IMR-90 (cell line): ENCODE data around the gene TVP23C. TPM values are rescaled to one million over a fixed set of nuclear protein-coding genes. Genes with fewer than 3 reads are reported as not detected.

Experiments used
- ATAC-seq: fragments of 200-7000 bp; cut with Tn5 transposase; 2 replicates; pipeline ENCODE4 v1.9.1; 2020; ENCODE audit warnings: low read depth, mild to moderate bottlenecking, moderate library complexity
- BruUV-seq: library from RNA; stranded (reverse); fragments of 400-500 nt; replicated peaks from 2 replicates; lab custom pipeline; 2021; lab: Mats Ljungman, UMichigan
- CTCF ChIA-PET: fragments of 300-600 bp; formaldehyde crosslinking; extraction: SDS; loops from one replicate; lab custom pipeline; 2021; ENCODE audit warnings: antibody characterized with exemption; lab: Yijun Ruan, JAX
- POLR2A ChIA-PET: fragments of 300-600 bp; sonication (Branson Sonifier 250); formaldehyde crosslinking; loops from one replicate; lab custom pipeline; 2022; ENCODE audit warnings: antibody characterized with exemption; ENCODE audit not compliant: unreplicated experiment; lab: Charles Lee
- DNase-seq: peaks from one replicate; pipeline ENCODE4 v3.0.0; 2013
- H2AFZ ChIP-seq: replicated peaks from 2 replicates; pipeline ENCODE3; 2013; ENCODE audit warnings: low read length, mild to moderate bottlenecking; ENCODE audit not compliant: poor library complexity
- H2AK5ac ChIP-seq: 2 replicates; pipeline ENCODE4 v1.6.1; 2013; ENCODE audit warnings: low read depth, low read length, inconsistent platforms
- H2AK9ac ChIP-seq: replicated peaks from 2 replicates; pipeline ENCODE3; 2013; ENCODE audit warnings: mild to moderate bottlenecking, low read depth, low read length, moderate library complexity; ENCODE audit not compliant: poor library complexity
- H2BK120ac ChIP-seq: 2 replicates; pipeline ENCODE4 v1.6.1; 2013; ENCODE audit warnings: low read depth, low read length, inconsistent platforms
- H2BK15ac ChIP-seq: 3 replicates; pipeline ENCODE4 v1.6.1; 2013; ENCODE audit warnings: low read depth, low read length, inconsistent platforms
- H2BK20ac ChIP-seq: 2 replicates; pipeline ENCODE4 v1.6.1; 2013; ENCODE audit warnings: low read depth, mild to moderate bottlenecking, inconsistent platforms, low read length, moderate library complexity
- H2BK5ac ChIP-seq: 2 replicates; pipeline ENCODE4 v1.6.1; 2013; ENCODE audit warnings: mild to moderate bottlenecking, low read depth, low read length, inconsistent platforms; ENCODE audit not compliant: poor library complexity, severe bottlenecking
- H3K14ac ChIP-seq: replicated peaks from 2 replicates; pipeline ENCODE4 v1.6.1; 2013; ENCODE audit warnings: low read depth, low read length, inconsistent platforms
- H3K18ac ChIP-seq: 2 replicates; pipeline ENCODE4 v1.6.1; 2013; ENCODE audit warnings: low read depth, low read length, control low read depth
- H3K23ac ChIP-seq: 2 replicates; pipeline ENCODE4 v1.6.1; 2013; ENCODE audit warnings: low read depth, low read length, inconsistent platforms
- H3K27ac ChIP-seq: 2 replicates; pipeline ENCODE4 v1.5.1; 2013; ENCODE audit warnings: mild to moderate bottlenecking, control low read depth, low read length; ENCODE audit not compliant: insufficient read depth
- H3K27me3 ChIP-seq: 2 replicates; pipeline ENCODE4 v1.6.1; 2013; ENCODE audit warnings: low read length; ENCODE audit not compliant: control insufficient read depth, insufficient read depth
- H3K36me3 ChIP-seq: 2 replicates; pipeline ENCODE4 v1.6.1; 2013; ENCODE audit warnings: low read length, mixed read lengths; ENCODE audit not compliant: control insufficient read depth, insufficient read depth
- H3K4ac ChIP-seq: 2 replicates; pipeline ENCODE4 v1.6.1; 2013; ENCODE audit warnings: low read depth, low read length, inconsistent platforms
- H3K4me1 ChIP-seq: 2 replicates; pipeline ENCODE4 v1.6.1; 2013; ENCODE audit warnings: low read length, mixed read lengths; ENCODE audit not compliant: control insufficient read depth, insufficient read depth
- H3K4me2 ChIP-seq: 2 replicates; pipeline ENCODE4 v1.6.1; 2013; ENCODE audit warnings: low read depth, mild to moderate bottlenecking, control low read depth, low read length, moderate library complexity
- H3K4me3 ChIP-seq: 2 replicates; pipeline ENCODE4 v1.5.1; 2013; ENCODE audit warnings: low read depth, mild to moderate bottlenecking, control low read depth, low read length, moderate library complexity; ENCODE audit not compliant: insufficient read depth
- H3K56ac ChIP-seq: 2 replicates; pipeline ENCODE4 v1.6.1; 2013; ENCODE audit warnings: low read length, inconsistent platforms; ENCODE audit not compliant: insufficient read depth; ENCODE audit errors: extremely low read depth
- H3K79me1 ChIP-seq, 2 experiments: 2 replicates each; pipeline ENCODE4 v1.6.1; 2013; ENCODE audit warnings: low read length in 2 of 2, inconsistent platforms in 1 of 2, low read depth in 1 of 2
- H3K9ac ChIP-seq: 2 replicates; pipeline ENCODE4 v1.6.1; 2013; ENCODE audit warnings: low read depth, low read length, control low read depth
- H3K9me1 ChIP-seq: 2 replicates; pipeline ENCODE4 v1.6.1; 2013; ENCODE audit warnings: low read length, inconsistent platforms; ENCODE audit not compliant: insufficient read depth
- H3K9me3 ChIP-seq: 2 replicates; pipeline ENCODE4 v1.6.1; 2013; ENCODE audit warnings: low read length; ENCODE audit not compliant: control insufficient read depth, insufficient read depth
- H4K20me1 ChIP-seq: 2 replicates; pipeline ENCODE4 v1.6.1; 2013; ENCODE audit warnings: low read length, inconsistent platforms; ENCODE audit not compliant: insufficient read depth
- H4K5ac ChIP-seq: 2 replicates; pipeline ENCODE4 v1.6.1; 2013; ENCODE audit warnings: mild to moderate bottlenecking, low read depth, low read length, control low read depth
- H4K8ac ChIP-seq, 2 experiments: 2 replicates each; pipeline ENCODE4 v1.6.1; 2013; ENCODE audit warnings: low read depth in 2 of 2, low read length in 2 of 2, control low read depth in 1 of 2, inconsistent platforms in 1 of 2
- H4K91ac ChIP-seq: 2 replicates; pipeline ENCODE4 v1.6.1; 2013; ENCODE audit warnings: low read depth, low read length, inconsistent platforms; ENCODE audit not compliant: insufficient read depth
- CHD1 ChIP-seq: IDR thresholded peaks from 2 replicates; pipeline ENCODE4 v1.6.1; 2012; ENCODE audit warnings: low read depth, low read length, improper control_type of control experiment
- RAD21 ChIP-seq: IDR thresholded peaks from 2 replicates; pipeline ENCODE4 v1.6.1; 2012; ENCODE audit warnings: low read length, improper control_type of control experiment
- SMC3 ChIP-seq: fragments of 150-350 bp; IDR thresholded peaks from 2 replicates; pipeline ENCODE4 v1.6.1; 2016; ENCODE audit warnings: low read depth, mild to moderate bottlenecking, antibody characterized with exemption, low read length, moderate library complexity
- WGBS, 2 experiments: methylation state at CpG; one replicate each; pipeline versions ENCODE4 v1.1.5 to v1.1.7; 2013; ENCODE audit warnings: missing lambda C conversion rate in 2 of 2; ENCODE audit not compliant: insufficient read length in 1 of 2; ENCODE audit errors: extremely low coverage in 2 of 2; 5-methylcytosine and 5-hydroxymethylcytosine counted together
- dilution Hi-C: fragments of 300-500 bp; cut with HindIII; formaldehyde crosslinking; loops from one replicate; pipeline ENCODE4 v1.14.3; 2018; ENCODE audit warnings: low sequenced_read_pairs; ENCODE audit not compliant: unreplicated experiment
- in situ Hi-C: fragments of 300-500 bp; cut with MboI; formaldehyde crosslinking; loops from 3 replicates; pipeline ENCODE4 v1.14.3; 2019; ENCODE audit warnings: low sequenced_read_pairs, inconsistent platforms, mixed read lengths
- intact Hi-C: fragments of 100-400 bp; cut with micrococcal nuclease; formaldehyde crosslinking; loops from 2 replicates; pipeline ENCODE4 v1.10.0; 2022
- polyA plus RNA-seq, 3 experiments: library from polyadenylated mRNA; depleted of rRNA; stranded (reverse); fragments of >200 nt; gene quantifications; 2 replicates each; pipeline ENCODE4 v1.2.3, GENCODE V29; 2012; ENCODE audit warnings: low replicate concordance in 1 of 3
- total RNA-seq: library from RNA; depleted of rRNA; stranded (reverse); fragments of >200 nt; gene quantifications from 2 replicates; pipeline ENCODE4 v1.2.3, GENCODE V29; 2012

TVP23C gene
- total and polyA plus RNA-seq, 2 of the 4 experiments (the other 2 are of a cell fraction): 7.5 to 12.0 TPM

DNA sequence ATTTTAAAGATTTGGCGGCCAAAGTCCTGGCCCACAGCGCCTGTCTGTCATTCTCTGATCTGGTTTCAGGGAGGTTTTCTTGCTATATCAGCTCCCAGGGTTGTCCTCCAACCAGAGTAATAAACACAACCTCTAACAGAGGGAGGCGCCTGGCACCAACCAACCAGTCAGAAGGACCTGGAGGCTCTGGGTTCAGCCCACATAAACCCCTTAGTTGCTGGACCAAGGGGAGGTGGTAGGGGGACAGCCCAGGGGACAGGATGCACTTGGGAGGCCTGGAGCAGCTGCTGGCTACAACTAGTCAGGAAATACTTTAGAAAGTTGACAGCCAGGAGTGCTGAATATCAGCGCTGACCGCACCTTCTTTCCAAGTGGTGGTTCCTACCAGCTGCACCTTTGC lies 54.2 kb downstream of the TVP23C start:
- peaks cover 7% of the 10 kb centered on the region; the same call in 1 of the 2 replicates for H4K20me1 ChIP-seq
- TF ChIP-seq RAD21 (no peak), SMC3 (no peak), CHD1 (no peak)
- no peak overlapping the region for H2AFZ ChIP-seq
- H3K23ac ChIP-seq: no peak overlapping the region
- 0 out of 2 replicates have a peak overlapping the region, but pooled peaks have one; percentile 4 for H2BK120ac ChIP-seq
- H3K79me1 ChIP-seq: peaks cover 15 to 32% of the 10 kb centered on the region in 2 experiments; a peak in 2 of 4 replicates
- no peak overlapping the region for H3K56ac ChIP-seq
- H3K9me3 ChIP-seq: no peaks in the 10 kb centered on the region
- DNase-seq: no peak
- ChIA-PET POLR2A (no interaction called here), CTCF (no interaction called here)
- H4K8ac ChIP-seq: no peak overlapping the region
- intact Hi-C loops (no loop called here), dilution Hi-C loops (no loop called here), in situ Hi-C loops (no loop called here)
- H3K36me3 ChIP-seq: no peaks in the 10 kb centered on the region
- no peak overlapping the region for H3K4me3 ChIP-seq
- H3K4me1 ChIP-seq: peaks cover 24% of the 10 kb centered on the region
- H2BK5ac ChIP-seq: no peak overlapping the region
- no TSS peak for BruUV-seq
- no peak overlapping the region for H3K9ac ChIP-seq
- no peak overlapping the region for H3K4ac ChIP-seq
- peak overlapping the region; percentile 29; the same call in 1 of the 2 replicates for H2AK5ac ChIP-seq
- H3K14ac ChIP-seq: no peak overlapping the region; the same call in 1 of the 2 replicates
- H4K91ac ChIP-seq: no peak overlapping the region; the same call in 1 of the 2 replicates
- H3K27ac ChIP-seq: no peak overlapping the region
- WGBS, 2 experiments: 90% methylated on average over 2 of the region's 5 CpGs; no CpG with 5 or more reads in 1 of the 2 experiments
- peaks cover 25% of the 10 kb centered on the region for H3K9me1 ChIP-seq
- no peak overlapping the region for H4K5ac ChIP-seq
- ATAC-seq: no peak
- H3K4me2 ChIP-seq: no peak overlapping the region
- no peak overlapping the region for H2BK15ac ChIP-seq
- H2BK20ac ChIP-seq: no peak overlapping the region
- no peaks in the 10 kb centered on the region for H3K27me3 ChIP-seq
- no peak overlapping the region for H2AK9ac ChIP-seq
- no peak overlapping the region for H3K18ac ChIP-seq
